ENCODE data around the gene LAPTM5.

LAPTM5 gene

DNA sequence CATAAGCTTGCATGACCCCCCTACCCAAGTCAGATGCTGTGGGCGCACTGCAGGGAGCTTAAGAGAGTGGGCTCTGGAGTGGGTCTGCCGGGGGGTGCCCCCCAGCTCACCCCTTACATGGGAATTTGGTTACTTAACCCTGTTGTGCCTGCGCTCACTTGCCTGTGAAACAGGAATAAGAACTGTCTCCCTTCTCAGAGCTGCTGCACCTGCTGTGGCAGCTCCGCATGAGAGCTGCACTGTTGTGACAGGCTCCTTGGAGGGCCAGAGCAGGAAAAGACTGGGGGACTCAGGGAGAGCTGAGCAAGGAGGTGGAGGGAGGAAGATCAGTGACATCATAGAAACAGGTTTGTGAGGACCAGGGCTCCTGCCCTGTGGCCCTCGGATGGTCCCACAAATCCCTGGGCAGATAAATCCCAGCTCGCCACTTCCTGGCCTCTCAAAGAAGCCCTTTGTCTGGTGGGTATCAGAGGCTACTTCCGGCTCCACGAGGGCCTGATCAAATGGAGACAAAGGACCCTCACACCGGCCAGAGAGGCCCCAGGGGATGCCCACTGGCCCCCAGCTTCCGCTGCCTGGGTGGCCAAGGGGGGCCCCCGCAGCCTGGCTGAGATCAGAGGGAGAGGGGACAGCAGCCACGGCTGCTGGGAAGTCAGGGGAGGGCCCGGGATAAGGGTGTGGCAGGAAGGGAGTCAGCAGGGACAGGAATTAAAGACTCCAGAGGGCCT, 28.9 kb upstream of the LAPTM5 start:
- FAIRE-seq, result no peak

DNA sequence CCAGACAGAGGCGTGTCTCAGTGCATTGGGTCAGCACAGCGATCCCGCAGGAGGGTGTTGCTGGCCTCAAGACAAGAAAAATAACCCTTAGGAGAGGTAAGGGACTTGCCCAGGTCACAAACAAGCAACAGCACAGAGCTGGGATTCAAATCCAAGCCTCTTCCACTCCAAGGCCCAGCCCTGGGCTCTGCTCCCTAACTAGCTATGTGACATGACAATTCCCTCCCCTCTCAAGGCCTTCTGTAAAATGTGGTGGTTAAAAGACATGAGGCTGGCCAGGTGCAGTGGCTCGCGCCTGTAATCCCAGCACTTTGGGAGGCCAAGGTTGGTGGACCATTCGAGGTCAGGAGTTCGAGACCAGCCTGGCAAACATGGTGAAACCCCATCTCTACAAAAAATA, 28.1 kb upstream of the LAPTM5 start:
- FAIRE-seq, result no peak

DNA sequence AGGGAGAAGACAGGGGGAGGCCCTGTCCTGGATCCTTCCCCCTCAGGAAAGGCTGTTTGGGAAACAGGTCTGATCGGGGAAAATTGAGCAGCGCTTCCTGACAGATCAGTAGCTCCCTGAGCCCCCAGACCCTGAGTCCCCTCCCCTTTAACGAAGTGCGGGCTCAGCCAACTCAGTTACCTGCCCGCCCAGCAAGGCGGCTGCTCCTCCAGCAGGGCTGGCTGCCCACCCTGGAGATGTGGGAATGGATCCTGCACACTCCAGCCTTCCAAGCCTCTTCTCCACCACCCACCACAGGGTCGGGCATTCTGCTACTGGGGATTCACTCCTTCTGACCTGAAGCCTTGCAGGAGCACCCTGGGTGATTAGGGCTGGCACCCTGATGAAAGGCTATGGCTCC, 27.6 kb upstream of the LAPTM5 start:
- no peak for FAIRE-seq

DNA sequence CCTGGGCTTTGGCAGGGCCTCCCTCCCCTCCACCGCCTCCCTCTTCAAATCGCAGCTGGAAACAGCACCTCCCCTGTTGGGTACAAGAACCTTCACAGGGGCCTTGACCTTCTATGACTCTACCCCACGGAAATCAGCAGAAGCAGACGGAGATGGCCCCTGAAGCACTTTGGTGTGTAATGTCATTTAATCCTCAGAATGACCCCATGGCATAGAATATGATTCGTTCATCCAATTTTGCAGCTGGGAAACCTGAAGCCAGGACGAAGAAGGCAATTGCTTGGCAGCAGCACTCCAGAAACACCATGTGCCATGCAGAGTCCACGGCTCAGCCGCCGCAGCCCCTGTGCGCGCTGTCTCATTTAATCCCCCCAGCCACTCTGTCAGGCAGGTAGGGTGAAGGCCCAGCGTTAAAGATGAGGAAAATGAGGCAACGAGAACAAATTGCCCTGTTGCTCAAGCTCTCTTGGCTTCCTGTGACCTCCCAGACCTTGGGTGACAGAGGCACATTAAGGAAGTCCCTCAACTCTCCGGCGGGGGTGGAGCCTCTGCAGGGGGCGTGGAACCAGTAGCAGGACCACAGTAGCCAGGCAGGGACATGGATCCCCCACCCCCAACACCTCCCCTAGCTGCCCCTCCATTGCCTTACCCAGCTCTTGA, 25.8 kb upstream of the LAPTM5 start:
- FAIRE-seq, result no peak

DNA sequence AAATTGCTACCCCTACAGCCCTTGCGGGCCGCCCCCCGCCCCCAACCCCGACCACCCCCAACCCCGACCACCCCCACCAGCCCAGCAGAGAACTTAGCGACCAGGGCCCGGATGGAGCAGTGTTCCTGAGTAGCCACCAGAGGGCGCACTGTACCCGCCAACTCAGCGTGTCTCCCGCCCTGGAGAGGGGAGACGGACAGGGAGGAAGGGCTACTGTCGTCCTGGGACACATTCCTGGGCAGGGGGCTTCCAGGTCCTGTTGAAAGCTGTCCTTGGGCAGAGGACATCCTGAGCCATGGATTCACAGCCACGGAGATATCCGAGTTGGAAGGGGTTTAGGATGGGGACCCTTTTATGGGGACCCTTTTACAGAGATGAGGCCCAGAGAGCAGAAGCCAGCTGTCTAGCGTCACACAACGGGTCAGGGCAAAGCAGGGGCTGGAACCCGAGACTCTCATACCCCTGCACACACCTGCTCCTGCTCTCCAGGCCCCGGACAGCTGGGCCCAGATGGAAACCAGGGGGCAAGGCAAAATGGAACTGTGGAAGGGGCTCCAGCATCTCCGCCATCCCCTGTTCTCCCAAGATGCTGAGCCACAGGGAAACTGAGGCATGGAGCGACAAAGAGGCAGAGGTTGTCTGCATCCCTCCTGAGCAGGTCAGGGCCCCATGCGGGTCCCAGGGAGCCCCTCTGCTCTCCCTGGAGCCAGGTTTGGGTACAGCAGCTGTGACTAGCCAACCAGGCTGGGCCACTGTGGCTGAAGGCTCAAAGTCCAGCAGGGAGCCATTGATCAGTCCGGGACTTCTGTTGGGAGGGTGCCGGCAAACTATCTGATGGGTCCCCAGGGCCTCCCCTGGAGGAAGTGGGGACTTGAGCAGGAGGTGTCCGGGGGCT, 25.0 kb upstream of the LAPTM5 start:
- no peak for FAIRE-seq

DNA sequence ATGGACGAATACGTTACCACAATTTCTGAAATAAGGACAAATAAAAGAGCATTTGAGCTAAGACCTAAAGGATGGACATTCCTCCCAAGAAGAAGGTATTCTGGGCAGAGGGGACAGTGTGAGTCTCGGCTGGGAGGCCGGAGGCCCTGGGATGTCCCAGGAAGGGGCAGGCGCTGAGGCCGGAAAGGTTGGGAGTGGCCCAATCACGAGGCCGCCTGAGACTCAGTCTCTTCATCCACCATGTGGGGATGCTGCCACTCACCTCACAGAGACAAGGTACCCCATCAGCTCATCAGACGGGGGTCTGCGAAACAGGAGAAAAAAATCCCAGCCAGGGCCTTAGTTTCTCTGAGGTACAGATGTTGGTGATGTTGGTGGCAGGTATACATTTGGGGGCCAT, 24.3 kb upstream of the LAPTM5 start:
- FAIRE-seq, result no peak

DNA sequence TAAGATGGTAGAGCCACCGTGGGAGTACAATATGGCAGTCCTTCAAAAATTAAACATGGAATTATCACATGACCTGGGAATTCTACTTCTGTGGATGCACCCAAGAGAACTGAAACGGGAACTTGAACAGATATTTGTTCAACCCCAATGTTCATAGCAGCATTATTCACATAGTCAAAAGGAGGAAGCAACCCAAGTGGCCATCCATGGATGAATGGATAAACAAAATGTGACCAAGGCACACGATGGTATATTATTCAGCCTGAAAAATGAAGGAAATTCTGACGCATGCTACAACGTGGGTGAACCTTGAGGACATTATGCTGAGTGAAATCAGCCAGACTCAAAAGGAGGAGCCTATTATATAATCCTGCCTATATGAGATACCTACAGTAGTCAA, 22.8 kb upstream of the LAPTM5 start:
- FAIRE-seq, result no peak

DNA sequence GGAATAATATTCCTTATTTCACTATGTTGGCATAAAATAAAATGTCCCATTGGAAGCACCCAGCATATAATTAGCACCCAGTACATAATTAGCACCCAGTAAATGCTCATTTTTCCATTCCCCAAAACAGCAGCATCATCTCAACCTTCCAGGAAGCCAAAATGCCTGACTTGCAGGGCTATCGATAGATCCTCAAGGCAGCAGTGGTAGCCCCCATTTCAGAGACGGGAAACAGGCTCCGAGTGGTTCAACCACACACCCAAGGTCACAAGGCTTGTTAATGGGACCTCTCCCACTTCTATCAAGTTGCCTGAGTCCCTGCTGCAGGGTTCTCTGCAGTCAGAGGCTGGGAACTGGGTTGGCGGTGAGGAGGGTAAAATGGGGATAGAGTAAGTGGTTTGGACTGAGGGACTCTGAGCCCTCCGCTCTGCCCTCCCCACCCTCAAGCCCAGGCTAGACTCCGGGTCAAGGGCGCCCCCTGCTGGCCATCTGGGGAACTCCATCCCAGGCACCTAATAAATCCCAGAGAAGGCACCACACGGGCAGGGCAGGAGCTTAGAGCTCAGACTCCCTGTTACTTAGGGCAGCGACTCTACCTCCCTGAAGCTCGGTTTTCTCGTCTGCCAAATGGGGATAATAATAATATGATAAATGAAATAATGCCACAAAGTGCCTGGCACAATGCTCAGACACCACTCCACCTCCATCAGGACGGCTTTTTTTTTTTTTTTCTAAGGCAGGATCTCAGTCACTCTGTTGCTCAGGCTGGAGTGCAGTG, 21.9 kb upstream of the LAPTM5 start:
- FAIRE-seq, result no peak

DNA sequence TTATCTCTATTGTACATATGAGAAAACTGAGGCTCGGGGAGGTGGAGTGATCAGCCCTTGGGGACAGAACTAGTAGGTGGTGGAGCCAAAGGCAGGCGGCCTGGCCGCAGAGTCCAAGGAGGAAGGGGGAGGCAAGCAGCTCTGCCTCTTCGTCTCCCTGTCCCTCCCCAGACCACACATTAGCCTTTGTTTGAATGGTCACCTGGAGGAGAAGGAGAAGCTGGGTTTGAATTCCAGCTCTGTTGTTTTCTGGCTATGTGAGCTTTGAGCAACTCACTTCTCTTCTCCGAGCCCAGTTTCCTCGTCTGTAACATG, 21.4 kb upstream of the LAPTM5 start:
- FAIRE-seq, result no peak

DNA sequence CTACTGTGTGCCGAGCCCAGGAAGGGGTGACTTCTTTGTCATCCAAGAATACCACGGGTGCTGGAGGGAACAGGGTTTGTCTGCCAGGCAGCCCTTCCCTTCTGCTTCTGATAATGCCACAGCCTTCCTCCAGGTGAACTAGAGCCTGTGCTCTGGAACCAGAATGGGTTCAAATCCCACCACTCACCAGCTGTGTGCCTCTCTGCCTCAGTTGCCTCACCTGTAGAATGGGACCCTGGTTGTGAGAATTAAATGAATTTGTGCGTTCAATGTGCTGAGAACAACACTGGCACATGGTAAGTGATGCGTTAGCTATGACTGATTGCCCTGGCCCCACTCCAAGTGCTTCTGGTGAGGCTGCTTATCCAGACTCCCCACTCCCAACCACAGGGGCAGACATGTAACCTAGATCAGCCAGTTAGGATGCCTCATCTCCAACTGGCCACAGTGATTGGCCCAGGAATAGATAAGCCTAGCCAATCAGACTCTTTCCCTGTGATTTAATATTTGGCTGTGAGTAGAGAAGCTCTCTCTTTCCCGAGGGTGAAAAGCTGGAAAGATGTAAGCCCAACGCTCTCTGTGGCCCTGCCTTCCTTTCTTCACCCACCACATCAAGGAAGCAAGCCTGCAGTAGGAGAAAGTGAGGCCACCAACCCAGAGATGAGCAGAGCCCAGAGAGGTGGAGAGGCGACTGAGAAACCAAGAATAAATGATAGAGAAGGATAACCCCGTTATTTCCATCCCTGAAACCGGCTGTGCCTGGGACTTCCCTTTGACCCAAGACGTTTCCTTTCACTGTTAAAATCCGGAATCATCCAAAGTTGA, 20.8 kb upstream of the LAPTM5 start:
- FAIRE-seq, result no peak

DNA sequence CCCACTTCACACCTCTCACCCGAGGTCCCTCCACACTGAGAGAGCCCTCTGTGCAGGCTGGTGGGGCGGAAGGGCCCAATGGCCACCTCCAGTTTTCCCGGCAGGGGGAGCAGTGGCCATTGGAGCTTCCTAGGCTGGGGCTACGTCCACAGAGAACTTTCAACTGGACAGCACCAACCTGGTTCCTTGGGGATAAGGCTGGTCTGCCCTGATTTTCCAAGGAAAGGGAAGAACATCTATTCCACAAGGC, 20.3 kb upstream of the LAPTM5 start:
- no peak for FAIRE-seq

DNA sequence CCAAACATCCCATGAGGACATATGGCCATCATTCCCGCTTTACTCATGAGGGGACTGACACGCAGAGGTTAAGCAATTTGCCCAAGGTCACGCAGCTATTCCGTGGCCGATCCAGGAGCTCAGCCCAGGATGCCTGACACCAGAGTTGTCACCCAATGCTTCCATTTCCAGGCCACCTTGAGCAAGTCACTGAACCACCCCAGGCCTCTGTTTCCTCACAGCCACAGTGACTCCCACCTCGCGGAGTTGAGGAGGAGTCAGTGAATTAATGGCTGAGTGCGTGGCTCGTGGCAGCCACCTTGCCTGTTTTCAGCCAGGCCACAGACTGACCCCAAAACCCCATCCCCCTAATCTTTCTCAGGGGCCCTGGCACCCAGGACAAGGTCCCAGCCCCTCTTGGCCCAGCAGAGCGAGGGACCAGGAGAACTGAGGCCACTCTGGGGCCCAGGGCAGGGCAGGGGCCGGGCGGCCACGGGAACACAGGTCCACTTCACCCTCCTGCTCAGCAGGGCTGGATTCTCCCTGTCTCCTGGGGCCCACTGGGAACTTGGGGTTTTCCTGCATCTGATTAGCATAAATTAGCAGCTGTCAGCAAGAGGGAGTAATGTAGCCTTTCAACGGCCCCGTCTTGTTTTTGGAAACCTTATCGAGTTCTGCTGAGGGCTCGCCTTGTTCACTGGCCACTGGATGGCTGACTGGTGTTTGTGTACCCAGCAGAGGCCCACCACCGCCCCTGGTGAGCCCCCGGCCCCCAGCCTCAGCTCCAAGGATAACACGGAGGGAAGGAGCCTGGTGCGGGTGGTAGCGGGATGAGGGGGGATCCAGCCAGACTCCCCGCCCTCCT, 19.7 kb upstream of the LAPTM5 start:
- no peak for FAIRE-seq

DNA sequence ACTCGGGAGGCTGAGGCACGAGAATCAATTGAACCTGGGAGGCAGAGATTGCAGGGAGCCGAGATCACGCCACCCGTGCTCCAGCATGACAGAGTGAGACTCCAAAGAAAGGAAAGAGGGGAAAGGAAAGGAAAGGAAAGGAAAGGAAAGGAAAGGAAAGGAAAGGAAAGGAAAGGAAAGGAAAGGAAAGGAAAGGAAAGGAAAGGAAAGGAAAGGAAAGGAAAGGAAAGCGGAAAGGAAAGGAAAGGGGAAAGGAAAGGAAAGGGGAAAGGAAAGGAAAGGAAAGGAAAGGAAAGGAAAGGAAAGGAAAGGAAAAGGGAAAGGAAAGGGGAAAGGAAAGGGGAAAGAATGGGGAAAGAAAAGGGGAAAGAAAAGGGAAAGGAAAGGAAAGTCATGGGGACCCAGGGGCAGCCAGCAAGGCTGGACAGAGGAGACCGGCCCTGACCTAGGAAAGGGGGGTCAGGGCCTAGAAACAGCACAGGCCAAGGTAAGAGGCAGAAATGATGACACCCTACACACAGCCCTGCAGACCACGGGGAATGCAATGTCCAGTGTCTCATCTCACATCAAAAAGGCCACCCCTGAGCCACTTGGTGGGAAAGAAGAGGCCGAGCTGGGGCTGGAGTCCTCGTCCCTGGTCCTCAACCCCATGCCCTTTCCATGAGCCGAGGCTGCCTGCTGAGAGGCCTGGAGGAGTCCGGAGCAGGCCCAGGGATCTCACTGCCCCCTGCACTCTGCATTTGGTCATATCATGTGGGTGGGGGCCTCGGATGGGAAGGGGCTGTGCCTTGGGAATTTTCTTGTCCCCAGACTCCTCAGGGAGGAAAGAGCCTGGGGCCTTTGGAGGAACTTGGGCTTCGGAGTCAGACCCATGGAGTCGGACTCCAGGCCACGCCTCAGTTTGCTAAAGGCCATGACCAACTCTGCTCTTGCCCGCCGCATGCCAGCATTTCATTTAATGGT, 18.8 kb upstream of the LAPTM5 start:
- no peak for FAIRE-seq

DNA sequence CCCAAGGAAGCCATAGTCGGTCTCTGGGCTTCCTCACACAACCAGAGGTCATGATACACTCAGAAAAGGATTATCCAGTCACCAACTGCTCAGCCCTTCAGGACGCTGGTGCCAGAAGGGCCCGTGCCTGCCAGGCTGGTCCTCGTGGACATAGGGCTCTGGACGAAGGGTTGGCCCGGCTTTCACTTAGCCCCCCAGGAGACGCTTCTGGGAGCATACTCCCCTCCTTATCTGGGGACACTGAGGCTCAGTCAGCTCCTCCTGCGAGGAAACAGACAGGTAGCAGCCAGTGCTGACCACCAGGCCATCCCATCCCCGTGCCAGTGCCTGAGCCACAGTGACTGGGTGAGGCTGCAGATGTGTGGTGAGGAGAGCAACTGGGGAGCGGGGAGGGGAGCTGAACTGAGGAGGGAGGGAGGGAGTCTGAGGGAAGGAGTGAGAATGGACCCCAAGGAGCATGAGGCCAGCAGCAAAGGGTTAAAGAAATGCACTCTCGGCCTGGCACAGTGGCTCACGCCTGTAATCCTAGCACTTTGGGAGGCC, 17.9 kb upstream of the LAPTM5 start:
- FAIRE-seq, result no peak

DNA sequence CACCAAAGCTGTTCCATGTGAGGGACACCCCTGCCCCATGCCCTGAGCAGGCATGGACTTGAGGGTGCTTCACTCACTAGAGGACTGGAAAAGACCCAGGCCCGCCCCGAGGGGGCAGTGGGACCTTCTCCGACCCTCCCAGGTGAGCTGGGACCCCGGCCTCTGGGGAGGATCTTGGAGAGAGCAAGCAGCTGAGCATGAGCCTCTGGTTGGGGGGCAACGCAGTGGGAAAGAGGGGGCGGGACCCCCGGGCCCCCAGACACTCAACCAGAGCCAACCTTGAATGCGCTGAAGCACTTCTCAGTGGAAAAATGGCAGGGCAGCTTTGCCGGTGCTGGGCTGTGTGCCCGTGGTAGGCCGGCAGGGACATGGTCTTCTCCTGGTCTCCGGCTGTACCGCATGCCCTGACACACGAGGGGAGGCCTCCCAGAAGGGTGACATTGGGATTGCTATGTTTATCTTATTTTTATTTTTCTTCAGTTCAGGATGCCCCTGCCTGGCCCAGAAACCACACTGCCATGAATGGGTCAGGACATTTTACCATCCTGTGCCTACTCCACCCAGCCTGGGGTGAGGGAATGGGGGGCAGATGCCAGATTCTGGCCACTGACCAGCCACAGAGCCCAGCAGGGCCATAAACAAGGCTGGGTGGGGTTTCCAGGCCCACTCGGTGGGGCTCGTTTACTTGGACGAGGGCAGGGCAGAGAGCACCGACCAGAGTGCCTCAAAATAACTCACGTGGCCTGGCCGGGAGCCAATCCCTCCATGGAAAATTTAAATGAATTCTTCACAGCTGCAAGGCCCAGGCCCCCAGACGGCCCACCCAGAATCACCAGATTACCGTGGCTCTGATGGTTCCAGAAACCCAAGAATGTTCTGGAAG, 17.2 kb upstream of the LAPTM5 start:
- no peak for FAIRE-seq

DNA sequence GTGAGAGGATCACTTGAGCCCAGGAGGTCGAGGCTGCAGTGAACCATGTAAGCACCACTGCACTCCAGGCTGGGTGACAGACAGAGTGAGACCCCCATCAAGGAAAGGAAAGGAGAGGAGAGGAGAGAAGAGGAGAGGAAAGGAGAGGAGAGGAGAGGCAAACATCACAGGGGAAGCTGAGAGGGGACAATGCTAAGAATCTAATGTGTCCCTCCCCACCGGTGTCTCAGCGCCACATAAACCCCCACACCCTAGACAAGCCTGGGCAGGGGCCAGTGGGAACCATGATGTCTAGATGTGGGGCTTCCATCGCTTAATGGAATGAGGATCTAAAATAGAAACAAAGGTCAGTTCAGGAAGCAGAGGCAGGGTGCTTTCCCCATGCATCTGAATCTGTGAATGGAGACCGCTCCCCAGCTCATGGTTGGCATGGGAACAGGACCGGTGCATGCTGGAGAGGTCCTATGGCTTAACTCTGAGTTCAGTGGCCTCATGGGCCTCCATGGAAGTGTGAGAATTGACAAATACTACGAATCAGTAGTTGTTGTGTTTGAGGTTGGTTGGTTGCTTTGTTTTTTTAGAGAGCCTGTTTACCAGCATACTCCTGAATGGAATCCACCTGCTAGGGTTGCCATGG, 16.3 kb upstream of the LAPTM5 start:
- no peak for FAIRE-seq

DNA sequence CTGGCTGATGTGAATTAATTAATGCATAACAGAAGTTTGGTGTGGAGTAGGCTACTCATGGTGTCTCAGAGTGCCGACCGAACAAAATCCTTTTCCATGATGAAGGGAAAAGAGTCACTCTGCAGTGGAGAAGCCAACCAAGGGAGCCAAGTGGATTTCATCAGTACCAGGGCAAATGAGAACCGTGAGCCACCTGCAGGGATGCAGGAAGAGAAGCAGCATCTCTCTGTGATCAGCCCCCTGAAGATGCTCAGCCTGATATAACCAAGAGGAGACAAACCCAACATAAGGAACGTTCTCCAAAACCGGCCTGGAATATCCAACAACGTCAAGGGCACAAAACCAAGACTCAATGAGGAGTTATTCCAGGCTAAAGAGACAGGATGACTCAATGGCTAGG, 13.4 kb upstream of the LAPTM5 start:
- no peak for FAIRE-seq

DNA sequence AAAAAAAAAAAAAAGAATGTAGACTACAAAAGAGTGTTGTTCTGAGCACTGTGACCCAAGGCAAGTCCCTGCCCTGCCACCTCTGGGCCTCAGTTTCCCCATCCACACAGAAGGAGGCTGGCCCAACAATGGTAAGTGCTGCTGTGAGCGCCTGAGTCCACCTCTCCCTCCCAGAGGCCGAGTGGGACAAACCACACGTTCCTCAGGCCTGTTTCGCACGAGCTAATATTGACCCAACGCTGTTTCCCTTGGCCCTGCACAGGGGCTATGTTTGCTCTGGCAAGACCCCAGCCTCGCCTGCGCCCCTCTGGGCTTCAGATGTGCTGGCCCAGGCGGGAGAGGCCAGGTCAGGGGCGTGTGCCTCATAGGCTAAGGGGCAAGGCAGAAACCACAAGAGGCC, 12.6 kb upstream of the LAPTM5 start:
- FAIRE-seq, result no peak
